HepG2 (cell line): Measurements from ENCODE around the gene DPCD. TPM values are rescaled to one million over a fixed set of nuclear protein-coding genes. Genes with fewer than 3 reads are reported as not detected.

ENCODE experiments used
- ATAC-seq: fragments of 200-7000 bp; cut with Tn5 transposase; 3 replicates; pipeline ENCODE4 v1.9.1; 2020; ENCODE audit warnings: mild to moderate bottlenecking, moderate library complexity
- BruUV-seq: library from RNA; stranded (reverse); fragments of 400-500 nt; replicated peaks from 2 replicates; lab custom pipeline; 2021; lab: Mats Ljungman, UMichigan
- CTCF ChIA-PET: fragments of 300-600 bp; formaldehyde crosslinking; extraction: SDS; loops from one replicate; lab custom pipeline; 2021; ENCODE audit warnings: low total read pairs, inconsistent platforms, low intra/inter-chr PET ratio; lab: Yijun Ruan, JAX
- POLR2A ChIA-PET: fragments of 350-600 bp; sonication (Branson Sonifier 250); formaldehyde crosslinking; loops from one replicate; lab custom pipeline; 2020; ENCODE audit warnings: antibody characterized with exemption, inconsistent platforms; lab: Yijun Ruan, JAX
- DNase-seq: peaks from one replicate; pipeline ENCODE4 v3.0.0-alpha.2; 2015; ENCODE audit warnings: low spot score
- FAIRE-seq: peaks from 3 replicates; lab custom pipeline; 2011; peaks lifted over from hg19 to GRCh38; lab: Jason Lieb, UNC
- H2AFZ ChIP-seq: one replicate; pipeline ENCODE4 v1.6.1; 2011; ENCODE audit warnings: low read length, inconsistent platforms
- H3K27ac ChIP-seq: fragments of 300-600 bp; 3 replicates; pipeline ENCODE4 v1.8.0; 2011; ENCODE audit warnings: mixed run types, mild to moderate bottlenecking, mixed read lengths, low read length, inconsistent platforms; ENCODE audit not compliant: insufficient read depth; ENCODE audit errors: extremely low read length
- H3K27me3 ChIP-seq, 2 experiments: fragments of 200-600 bp in 1 of 2; 2 replicates in 1 of 2; 3 replicates in 1 of 2; pipeline versions ENCODE4 v1.6.0 to v1.8.0; 2011; ENCODE audit warnings: low read length in 2 of 2, mild to moderate bottlenecking in 2 of 2, moderate library complexity in 2 of 2, inconsistent platforms in 1 of 2; ENCODE audit not compliant: insufficient read depth in 2 of 2, control insufficient read depth in 1 of 2
- H3K36me3 ChIP-seq, 2 experiments: fragments of 200-600 bp in 1 of 2; replicated peaks in 1 of 2; 2 replicates in 1 of 2; 3 replicates in 1 of 2; pipeline versions ENCODE4 v1.5.1 to v1.8.0; 2011; ENCODE audit warnings: low read length in 2 of 2, inconsistent platforms in 1 of 2; ENCODE audit not compliant: insufficient read depth in 2 of 2, control insufficient read depth in 1 of 2
- H3K4me1 ChIP-seq: 2 replicates; pipeline ENCODE4 v1.5.1; 2012; ENCODE audit warnings: low read length, inconsistent platforms; ENCODE audit not compliant: insufficient read depth
- H3K4me2 ChIP-seq: 2 replicates; pipeline ENCODE4 v1.6.0; 2011; ENCODE audit warnings: low read depth, low read length, inconsistent platforms
- H3K4me3 ChIP-seq, 3 experiments: fragments of 200-600 bp in 1 of 3; sonication (generic), shearing (Covaris generic) in 1 of 3; replicated peaks in 1 of 3; 2 replicates each; pipeline ENCODE4 v1.5.1; 2011 to 2016; ENCODE audit warnings: low read length in 3 of 3, inconsistent platforms in 2 of 3, low read depth in 2 of 3, mild to moderate bottlenecking in 2 of 3, control low read depth in 1 of 3, mixed read lengths in 1 of 3; ENCODE audit not compliant: insufficient read depth in 1 of 3
- H3K79me2 ChIP-seq: one replicate; pipeline ENCODE4 v1.6.1; 2011; ENCODE audit warnings: low read length, inconsistent platforms; ENCODE audit not compliant: insufficient read depth
- H3K9ac ChIP-seq: 2 replicates; pipeline ENCODE4 v1.6.0; 2011; ENCODE audit warnings: mild to moderate bottlenecking, low read depth, low read length, inconsistent platforms; ENCODE audit not compliant: insufficient read depth
- H3K9me3 ChIP-seq: 2 replicates; pipeline ENCODE4 v1.5.1; 2012; ENCODE audit warnings: mild to moderate bottlenecking, low read length
- H4K20me1 ChIP-seq: 2 replicates; pipeline ENCODE4 v1.6.0; 2011; ENCODE audit warnings: inconsistent platforms, mild to moderate bottlenecking, low read length, moderate library complexity; ENCODE audit not compliant: insufficient read depth
- ARHGAP35 ChIP-seq: sonication (generic); formaldehyde crosslinking; IDR thresholded peaks from 2 replicates; pipeline ENCODE4 v1.9.0; 2022; ENCODE audit warnings: mild to moderate bottlenecking, inconsistent platforms, moderate library complexity, missing genetic modification reagents, borderline replicate concordance
- CBX2 ChIP-seq, 2 experiments: fragments of 200-600 bp in 1 of 2; sonication (generic); formaldehyde crosslinking in 1 of 2; IDR thresholded peaks; 2 replicates each; pipeline versions ENCODE4 v1.7.0 to v1.8.1; 2018 to 2022; ENCODE audit warnings: low read depth in 2 of 2, low read length in 1 of 2, mild to moderate bottlenecking in 1 of 2, missing genetic modification reagents in 1 of 2
- GATA4 ChIP-seq: sonication (generic); IDR thresholded peaks from 2 replicates; pipeline ENCODE4 v1.6.1; 2016; ENCODE audit warnings: antibody characterized with exemption, low read depth, borderline replicate concordance
- MATR3 ChIP-seq: sonication (generic); formaldehyde crosslinking; IDR thresholded peaks from 2 replicates; pipeline ENCODE4 v1.4.0; 2020; ENCODE audit warnings: missing genetic modification reagents
- NR1H2 ChIP-seq: sonication (generic); formaldehyde crosslinking; IDR thresholded peaks from 2 replicates; pipeline ENCODE4 v1.8.1; 2022; ENCODE audit warnings: low read depth, missing genetic modification reagents, borderline replicate concordance
- RAD21 ChIP-seq: fragments of 450-650 bp; formaldehyde crosslinking; IDR thresholded peaks from 2 replicates; pipeline ENCODE4 v1.5.0; 2020; ENCODE audit warnings: mild to moderate bottlenecking
- SALL2 ChIP-seq: sonication (generic); formaldehyde crosslinking; IDR thresholded peaks from 2 replicates; pipeline ENCODE4 v1.8.1; 2023; ENCODE audit warnings: mild to moderate bottlenecking, missing genetic modification reagents, inconsistent platforms
- SIX1 ChIP-seq: sonication (generic); formaldehyde crosslinking; IDR thresholded peaks from 2 replicates; pipeline ENCODE4 v1.4.0; 2020; ENCODE audit warnings: missing genetic modification reagents, borderline replicate concordance
- SP4 ChIP-seq: sonication (generic); formaldehyde crosslinking; IDR thresholded peaks from 2 replicates; pipeline ENCODE4 v1.8.1; 2023; ENCODE audit warnings: mild to moderate bottlenecking, missing genetic modification reagents
- XBP1 ChIP-seq: sonication (generic); formaldehyde crosslinking; IDR thresholded peaks from 2 replicates; pipeline ENCODE4 v1.5.0; 2020; ENCODE audit warnings: missing genetic modification reagents
- ZNF138 ChIP-seq: sonication (generic); formaldehyde crosslinking; IDR thresholded peaks from 2 replicates; pipeline ENCODE4 v1.5.0; 2020; ENCODE audit warnings: mild to moderate bottlenecking, low read depth, missing genetic modification reagents
- ZNF143 ChIP-seq: sonication (generic); formaldehyde crosslinking; IDR thresholded peaks from 2 replicates; pipeline ENCODE4 v1.4.0; 2020; ENCODE audit warnings: missing genetic modification reagents
- ZNF24 ChIP-seq: fragments of 450-650 bp; IDR thresholded peaks from 2 replicates; pipeline ENCODE4 v1.6.1; 2017; ENCODE audit warnings: antibody characterized with exemption, mild to moderate bottlenecking
- ZNF598 ChIP-seq: sonication (generic); formaldehyde crosslinking; IDR thresholded peaks from 2 replicates; pipeline ENCODE4 v1.5.1; 2020; ENCODE audit warnings: mild to moderate bottlenecking, missing genetic modification reagents, borderline replicate concordance
- WGBS: methylation state at CpG from one replicate; pipeline ENCODE4 v1.1.6; 2017; ENCODE audit warnings: low lambda C conversion rate; 5-methylcytosine and 5-hydroxymethylcytosine counted together
- in situ Hi-C: cut with HindIII; loops from 2 replicates; pipeline ENCODE4 v1.10.0; 2017; ENCODE audit warnings: low pct_unique_long_range_greater_than_20kb; ENCODE audit not compliant: extremely low pct_ligation_motif_present
- intact Hi-C: fragments of 100-400 bp; cut with micrococcal nuclease; formaldehyde crosslinking; loops from one replicate; pipeline ENCODE4 v1.10.0; 2022; ENCODE audit not compliant: unreplicated experiment
- polyA plus RNA-seq, 8 experiments: library from polyadenylated mRNA; depleted of rRNA in 3 of 8; stranded (reverse) in 7 of 8; unstranded in 1 of 8; fragments of >200 nt; fragmentation: Illumina TruSeq in 4 of 8; extraction: Trizol in 4 of 8; gene quantifications; 2 replicates each; pipeline versions ENCODE4 v1.2.1 to v1.2.3, GENCODE V29; 2011 to 2016; ENCODE audit warnings: low read depth in 4 of 8, missing spikeins in 1 of 8, mixed read lengths in 1 of 8; ENCODE audit not compliant: insufficient read depth in 1 of 8
- total RNA-seq, 5 experiments: library from RNA; depleted of rRNA; stranded (reverse); fragments of >200 nt; fragmentation: Illumina TruSeq; extraction: Trizol; gene quantifications; 2 replicates each; pipeline ENCODE4 v1.2.3, GENCODE V29; 2016; ENCODE audit warnings: low read depth in 1 of 5
- TF ChIP-seq, protein P1 (sequence below), 2 experiments: sonication (generic) in 1 of 2; formaldehyde crosslinking in 1 of 2; IDR thresholded peaks; 2 replicates each; pipeline versions ENCODE4 v1.4.0 to v1.6.1; 2018 to 2020; ENCODE audit warnings: missing genetic modification reagents in 2 of 2, borderline replicate concordance in 1 of 2, low read depth in 1 of 2, mild to moderate bottlenecking in 1 of 2, missing biosample characterization in 1 of 2
- TF ChIP-seq, protein P2 (sequence below): fragments of 450-650 bp; IDR thresholded peaks from 2 replicates; pipeline ENCODE4 v1.6.1; 2017
- TF ChIP-seq, protein P3 (sequence below): sonication (generic); formaldehyde crosslinking; IDR thresholded peaks from 2 replicates; pipeline ENCODE4 v1.4.0; 2020; ENCODE audit warnings: missing genetic modification reagents, mild to moderate bottlenecking, borderline replicate concordance

The DPCD gene
- total and polyA plus RNA-seq, 2 of the 13 experiments (the other 11 are each of a cell fraction or from before 2014, with no cell fraction given), result 25.2 to 27.0 TPM

GRCh38 chr10:101612872-101613271 is 24.8 kb downstream of the DPCD start:
- H3K4me2 ChIP-seq, result no peak overlapping the region
- peaks cover 14 to 39% of the 10 kb centered on the region in 2 experiments for H3K36me3 ChIP-seq
- ChIA-PET CTCF (no interaction called here), POLR2A (no interaction called here)
- no peaks in the 10 kb centered on the region for H3K4me1 ChIP-seq
- DNase-seq (no peak), ATAC-seq (no peak), FAIRE-seq (no peak)
- no peak overlapping the region for H3K9ac ChIP-seq
- WGBS, result 96% methylated on average over 8 of the region's 10 CpGs
- H3K27me3 ChIP-seq, result no peaks in the 10 kb centered on the region
- no peak overlapping the region for H3K4me3 ChIP-seq
- intact Hi-C loops, result no loop called here
- no peaks in the 10 kb centered on the region for H3K79me2 ChIP-seq
- H3K9me3 ChIP-seq, result no peaks in the 10 kb centered on the region
- H4K20me1 ChIP-seq, result no peaks in the 10 kb centered on the region
- in situ Hi-C loops, result no loop called here
- BruUV-seq, result no TSS peak
- no peak overlapping the region for H2AFZ ChIP-seq
- H3K27ac ChIP-seq, result no peak overlapping the region
- TF ChIP-seq SALL2 (CRISPR knock-in tag) (no peak), RAD21 (no peak), XBP1 (CRISPR knock-in tag) (no peak), MATR3 (CRISPR knock-in tag) (no peak), ARHGAP35 (CRISPR knock-in tag) (no peak), ZNF143 (CRISPR knock-in tag) (no peak), NR1H2 (CRISPR knock-in tag) (no peak), CBX2 (IDR thresholded peaks at IDR 0.05; ENCODE audit: low read depth, low read length) (no peak), CBX2 (CRISPR knock-in tag; IDR thresholded peaks at IDR 0.05; ENCODE audit: low read depth) (no peak), GATA4 (no peak), ZNF138 (CRISPR knock-in tag) (no peak), SIX1 (CRISPR knock-in tag) (no peak), ZNF598 (CRISPR knock-in tag) (no peak), ZNF24 (no peak), SP4 (no peak)
- TF ChIP-seq, protein P1, sequence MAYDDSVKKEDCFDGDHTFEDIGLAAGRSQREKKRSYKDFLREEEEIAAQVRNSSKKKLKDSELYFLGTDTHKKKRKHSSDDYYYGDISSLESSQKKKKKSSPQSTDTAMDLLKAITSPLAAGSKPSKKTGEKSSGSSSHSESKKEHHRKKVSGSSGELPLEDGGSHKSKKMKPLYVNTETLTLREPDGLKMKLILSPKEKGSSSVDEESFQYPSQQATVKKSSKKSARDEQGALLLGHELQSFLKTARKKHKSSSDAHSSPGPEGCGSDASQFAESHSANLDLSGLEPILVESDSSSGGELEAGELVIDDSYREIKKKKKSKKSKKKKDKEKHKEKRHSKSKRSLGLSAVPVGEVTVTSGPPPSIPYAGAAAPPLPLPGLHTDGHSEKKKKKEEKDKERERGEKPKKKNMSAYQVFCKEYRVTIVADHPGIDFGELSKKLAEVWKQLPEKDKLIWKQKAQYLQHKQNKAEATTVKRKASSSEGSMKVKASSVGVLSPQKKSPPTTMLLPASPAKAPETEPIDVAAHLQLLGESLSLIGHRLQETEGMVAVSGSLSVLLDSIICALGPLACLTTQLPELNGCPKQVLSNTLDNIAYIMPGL (CRISPR knock-in tag; IDR thresholded peaks at IDR 0.05; ENCODE audit: borderline replicate concordance in 1 of 2, low read depth in 1 of 2), result no peak
- TF ChIP-seq, protein P2, sequence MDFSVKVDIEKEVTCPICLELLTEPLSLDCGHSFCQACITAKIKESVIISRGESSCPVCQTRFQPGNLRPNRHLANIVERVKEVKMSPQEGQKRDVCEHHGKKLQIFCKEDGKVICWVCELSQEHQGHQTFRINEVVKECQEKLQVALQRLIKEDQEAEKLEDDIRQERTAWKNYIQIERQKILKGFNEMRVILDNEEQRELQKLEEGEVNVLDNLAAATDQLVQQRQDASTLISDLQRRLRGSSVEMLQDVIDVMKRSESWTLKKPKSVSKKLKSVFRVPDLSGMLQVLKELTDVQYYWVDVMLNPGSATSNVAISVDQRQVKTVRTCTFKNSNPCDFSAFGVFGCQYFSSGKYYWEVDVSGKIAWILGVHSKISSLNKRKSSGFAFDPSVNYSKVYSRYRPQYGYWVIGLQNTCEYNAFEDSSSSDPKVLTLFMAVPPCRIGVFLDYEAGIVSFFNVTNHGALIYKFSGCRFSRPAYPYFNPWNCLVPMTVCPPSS, result no peak
- TF ChIP-seq, protein P3, sequence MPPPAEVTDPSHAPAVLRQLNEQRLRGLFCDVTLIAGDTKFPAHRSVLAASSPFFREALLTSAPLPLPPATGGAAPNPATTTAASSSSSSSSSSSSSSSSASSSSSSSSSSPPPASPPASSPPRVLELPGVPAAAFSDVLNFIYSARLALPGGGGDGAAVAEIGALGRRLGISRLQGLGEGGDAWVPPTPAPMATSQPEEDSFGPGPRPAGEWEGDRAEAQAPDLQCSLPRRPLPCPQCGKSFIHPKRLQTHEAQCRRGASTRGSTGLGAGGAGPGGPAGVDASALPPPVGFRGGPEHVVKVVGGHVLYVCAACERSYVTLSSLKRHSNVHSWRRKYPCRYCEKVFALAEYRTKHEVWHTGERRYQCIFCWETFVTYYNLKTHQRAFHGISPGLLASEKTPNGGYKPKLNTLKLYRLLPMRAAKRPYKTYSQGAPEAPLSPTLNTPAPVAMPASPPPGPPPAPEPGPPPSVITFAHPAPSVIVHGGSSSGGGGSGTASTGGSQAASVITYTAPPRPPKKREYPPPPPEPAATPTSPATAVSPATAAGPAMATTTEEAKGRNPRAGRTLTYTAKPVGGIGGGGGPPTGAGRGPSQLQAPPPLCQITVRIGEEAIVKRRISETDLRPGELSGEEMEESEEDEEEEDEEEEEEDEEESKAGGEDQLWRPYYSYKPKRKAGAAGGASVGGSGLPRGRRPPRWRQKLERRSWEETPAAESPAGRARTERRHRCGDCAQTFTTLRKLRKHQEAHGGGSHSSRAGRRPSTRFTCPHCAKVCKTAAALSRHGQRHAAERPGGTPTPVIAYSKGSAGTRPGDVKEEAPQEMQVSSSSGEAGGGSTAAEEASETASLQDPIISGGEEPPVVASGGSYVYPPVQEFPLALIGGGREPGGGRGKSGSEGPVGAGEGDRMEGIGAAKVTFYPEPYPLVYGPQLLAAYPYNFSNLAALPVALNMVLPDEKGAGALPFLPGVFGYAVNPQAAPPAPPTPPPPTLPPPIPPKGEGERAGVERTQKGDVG, result no peak
